Spleen (tissue), 11 donors: ENCODE results near the gene ASIP. TPM values are rescaled to one million over a fixed set of nuclear protein-coding genes. Genes with fewer than 3 reads are reported as not detected.

Experiments used
- DNase-seq: peaks from one replicate; pipeline ENCODE4 v3.0.0-alpha.2; 2020
- H3K27ac ChIP-seq, 8 donors: fragments of 200-600 bp; sonication (generic) in 7 of 8; 1 replicate in 4 of 8; 2 replicates in 4 of 8; pipeline versions ENCODE4 v1.5.0 to v1.8.0; 2016 to 2021; ENCODE audit warnings: inconsistent platforms in 4 of 8, mild to moderate bottlenecking in 4 of 8, moderate library complexity in 1 of 8
- H3K27me3 ChIP-seq, 7 donors: fragments of 200-600 bp; sonication (generic) in 6 of 7; replicated peaks in 1 of 7; 1 replicate in 4 of 7; 2 replicates in 3 of 7; pipeline versions ENCODE4 v1.5.0 to v1.8.0; 2016 to 2021; ENCODE audit warnings: inconsistent platforms in 3 of 7, mild to moderate bottlenecking in 1 of 7
- H3K36me3 ChIP-seq, 6 donors: fragments of 200-600 bp; sonication (generic) in 5 of 6; 1 replicate in 4 of 6; 2 replicates in 2 of 6; pipeline versions ENCODE4 v1.5.0 to v1.8.0; 2016 to 2021; ENCODE audit warnings: inconsistent platforms in 2 of 6
- H3K4me1 ChIP-seq, 6 donors: fragments of 200-600 bp; sonication (generic) in 5 of 6; 1 replicate in 3 of 6; 2 replicates in 3 of 6; pipeline versions ENCODE4 v1.5.0 to v1.8.0; 2016 to 2021; ENCODE audit warnings: inconsistent platforms in 3 of 6
- H3K4me3 ChIP-seq, 8 donors: fragments of 200-600 bp; sonication (generic) in 7 of 8; 1 replicate in 4 of 8; 2 replicates in 4 of 8; pipeline versions ENCODE4 v1.5.0 to v1.8.0; 2016 to 2021; ENCODE audit warnings: inconsistent platforms in 4 of 8, mild to moderate bottlenecking in 4 of 8, moderate library complexity in 2 of 8
- H3K9me3 ChIP-seq, 8 donors: fragments of 200-600 bp; sonication (generic) in 7 of 8; 1 replicate in 4 of 8; 2 replicates in 4 of 8; pipeline versions ENCODE4 v1.5.0 to v1.8.0; 2016 to 2021; ENCODE audit warnings: inconsistent platforms in 4 of 8
- CTCF ChIP-seq, 11 experiments: fragments of 200-600 bp in 7 of 11; fragments of 450-650 bp in 4 of 11; sonication (generic) in 4 of 11; IDR thresholded peaks in 8 of 11; conservative IDR thresholded peaks in 3 of 11; 1 replicate in 7 of 11; 2 replicates in 4 of 11; pipeline versions ENCODE4 v1.4.0 to v1.8.0; 2016 to 2021; ENCODE audit warnings: antibody characterized with exemption in 11 of 11, inconsistent platforms in 4 of 11, mild to moderate bottlenecking in 1 of 11
- POLR2A ChIP-seq, 3 donors: fragments of 450-650 bp; IDR thresholded peaks; one replicate each; pipeline ENCODE4 v1.5.1; 2017; ENCODE audit warnings: antibody characterized with exemption in 3 of 3, mild to moderate bottlenecking in 1 of 3
- POLR2AphosphoS5 ChIP-seq, 3 donors: sonication (generic); formaldehyde crosslinking; IDR thresholded peaks; one replicate each; pipeline ENCODE4 v1.5.1; 2017; ENCODE audit warnings: antibody characterized with exemption in 3 of 3
- WGBS, 5 donors: extraction: QIAGEN DNeasy Blood & Tissue Kit in 3 of 5; methylation state at CpG; one replicate each; pipeline versions ENCODE4 v1.1.5 to v1.1.7; 2013 to 2018; 5-methylcytosine and 5-hydroxymethylcytosine counted together
- intact Hi-C: fragments of 100-400 bp; cut with DNase I; formaldehyde crosslinking; loops from one replicate; pipeline ENCODE4 v1.15.0; 2023; ENCODE audit warnings: low total_unique reads
- polyA plus RNA-seq, 3 donors: library from polyadenylated mRNA; stranded (reverse); fragments of 200-250 nt; gene quantifications; one replicate each; pipeline ENCODE4 v1.2.1, GENCODE V29; 2013
- total RNA-seq, 7 donors: library from RNA; depleted of rRNA in 3 of 7; stranded (reverse); fragments of >200 nt in 3 of 7; fragmentation: NEBNext Ultra II Directional in 4 of 7; extraction: Animal tissue kit (Norgen Biotek cat#: 25700) in 4 of 7; gene quantifications; one replicate each; pipeline versions ENCODE4 v1.1.0 to v1.2.1, GENCODE V29; 2016 to 2021
- donor health status: healthy with polysubstance abuse.
- donor health status: DM: no; HTN: no; CAD: no; lungs with moderate emphysema.
- donor health status: DM: no; HTN: no; CAD: no.
- donor health status: Bipolar disorder and iron deficiency.
- donor health status: healthy.
- donor health status: DM: no; HTN: no; CAD: no.
- donor health status: DM: yes; HTN: yes; CAD: no.

Gene ASIP
- total and polyA plus RNA-seq, 10 donors: 0.63 to 2.7 (median 1.7) TPM; not detected in 7

- peaks cover 0 to 16% (median 0%) of the 10 kb centered on the region in 7 donors for H3K27me3 ChIP-seq
- 91 to 97% (median 93%) methylated on average over 2 of the region's 2 CpGs for WGBS, 5 donors
- no peak for DNase-seq
- H3K27ac ChIP-seq: no peak overlapping the region
- peaks cover 0 to 21% (median 15%) of the 10 kb centered on the region in 6 donors for H3K4me1 ChIP-seq
- no peak overlapping the region for H3K4me3 ChIP-seq
- peaks cover 0 to 45% (median 8%) of the 10 kb centered on the region in 6 donors for H3K36me3 ChIP-seq
- intact Hi-C loops: no loop called here
- no peak for TF ChIP-seq POLR2A (IDR thresholded peaks at IDR 0.05)
- no peak for TF ChIP-seq POLR2AphosphoS5 (IDR thresholded peaks at IDR 0.05)
- TF ChIP-seq CTCF (IDR thresholded peaks at IDR 0.05 in 8 of 11, conservative IDR thresholded peaks at IDR 0.05 in 3 of 11): no peak
- H3K9me3 ChIP-seq: no peaks in the 10 kb centered on the region
Observed at GRCh38 chr20:34271956-34272355, 30.7 kb downstream of the ASIP start.

- H3K9me3 ChIP-seq: no peaks in the 10 kb centered on the region
- DNase-seq: no peak
- peaks cover 0 to 2% (median 0%) of the 10 kb centered on the region in 7 donors for H3K27me3 ChIP-seq
- no peak overlapping the region for H3K27ac ChIP-seq
- intact Hi-C loops: no loop called here
- 93 to 99% (median 96%) methylated on average over 7 of the region's 7 CpGs for WGBS, 5 donors
- TF ChIP-seq POLR2A (IDR thresholded peaks at IDR 0.05) (no peak), POLR2AphosphoS5 (IDR thresholded peaks at IDR 0.05) (no peak), CTCF (IDR thresholded peaks at IDR 0.05 in 8 of 11, conservative IDR thresholded peaks at IDR 0.05 in 3 of 11) (no peak)
- peaks cover 0 to 6% (median 2%) of the 10 kb centered on the region in 6 donors for H3K4me1 ChIP-seq
- no peak overlapping the region for H3K4me3 ChIP-seq
- peaks cover 0 to 72% (median 17%) of the 10 kb centered on the region in 6 donors for H3K36me3 ChIP-seq
Observed at GRCh38 chr20:34274694-34275093, 33.5 kb downstream of the ASIP start.

GRCh38 chr20:34281177-34281576 lies 40.0 kb downstream of the ASIP start:
- Histone ChIP-seq H3K27ac (no peak overlapping the region), H3K27me3 (no peaks in the 10 kb centered on the region), H3K4me1 (no peaks in the 10 kb centered on the region), H3K4me3 (no peak overlapping the region), H3K9me3 (no peaks in the 10 kb centered on the region), H3K36me3 (peaks cover 0 to 100% (median 77%) of the 10 kb centered on the region in 6 donors)
- TF ChIP-seq CTCF (IDR thresholded peaks at IDR 0.05 in 8 of 11, conservative IDR thresholded peaks at IDR 0.05 in 3 of 11): no peak
- TF ChIP-seq POLR2A (IDR thresholded peaks at IDR 0.05): no peak
- no peak for TF ChIP-seq POLR2AphosphoS5 (IDR thresholded peaks at IDR 0.05)
- intact Hi-C loops: no loop called here
- no peak for DNase-seq
- WGBS, 5 donors: 84 to 96% (median 95%) methylated on average over 3 of the region's 3 CpGs

- no peak overlapping the region for H3K27ac ChIP-seq
- H3K36me3 ChIP-seq: peaks cover 0 to 100% (median 71%) of the 10 kb centered on the region in 6 donors
- no peaks in the 10 kb centered on the region for H3K9me3 ChIP-seq
- intact Hi-C loops: no loop called here
- no peaks in the 10 kb centered on the region for H3K27me3 ChIP-seq
- DNase-seq: no peak
- WGBS, 5 donors: 76 to 86% (median 83%) methylated on average over 4 of the region's 4 CpGs
- TF ChIP-seq CTCF (IDR thresholded peaks at IDR 0.05 in 8 of 11, conservative IDR thresholded peaks at IDR 0.05 in 3 of 11) (no peak), POLR2AphosphoS5 (IDR thresholded peaks at IDR 0.05) (no peak), POLR2A (IDR thresholded peaks at IDR 0.05) (no peak)
- no peaks in the 10 kb centered on the region for H3K4me1 ChIP-seq
- no peak overlapping the region for H3K4me3 ChIP-seq
Observed at GRCh38 chr20:34282041-34282440, 40.8 kb downstream of the ASIP start.
